NT2/D1 (cell line): ENCODE data around the gene TMEM151A.

Source experiments
- SUZ12 ChIP-seq: IDR thresholded peaks from 2 replicates; pipeline ENCODE4 v1.6.1; 2011; ENCODE audit not compliant: insufficient read length, insufficient read depth; ENCODE audit errors: extremely low read depth
- YY1 ChIP-seq: IDR thresholded peaks from 2 replicates; pipeline ENCODE4 v1.6.1; 2011; ENCODE audit not compliant: insufficient read length, insufficient read depth
- ZNF274 ChIP-seq: IDR thresholded peaks from 2 replicates; pipeline ENCODE4 v1.6.1; 2011; ENCODE audit warnings: mild to moderate bottlenecking, low read depth, low read length

DNA sequence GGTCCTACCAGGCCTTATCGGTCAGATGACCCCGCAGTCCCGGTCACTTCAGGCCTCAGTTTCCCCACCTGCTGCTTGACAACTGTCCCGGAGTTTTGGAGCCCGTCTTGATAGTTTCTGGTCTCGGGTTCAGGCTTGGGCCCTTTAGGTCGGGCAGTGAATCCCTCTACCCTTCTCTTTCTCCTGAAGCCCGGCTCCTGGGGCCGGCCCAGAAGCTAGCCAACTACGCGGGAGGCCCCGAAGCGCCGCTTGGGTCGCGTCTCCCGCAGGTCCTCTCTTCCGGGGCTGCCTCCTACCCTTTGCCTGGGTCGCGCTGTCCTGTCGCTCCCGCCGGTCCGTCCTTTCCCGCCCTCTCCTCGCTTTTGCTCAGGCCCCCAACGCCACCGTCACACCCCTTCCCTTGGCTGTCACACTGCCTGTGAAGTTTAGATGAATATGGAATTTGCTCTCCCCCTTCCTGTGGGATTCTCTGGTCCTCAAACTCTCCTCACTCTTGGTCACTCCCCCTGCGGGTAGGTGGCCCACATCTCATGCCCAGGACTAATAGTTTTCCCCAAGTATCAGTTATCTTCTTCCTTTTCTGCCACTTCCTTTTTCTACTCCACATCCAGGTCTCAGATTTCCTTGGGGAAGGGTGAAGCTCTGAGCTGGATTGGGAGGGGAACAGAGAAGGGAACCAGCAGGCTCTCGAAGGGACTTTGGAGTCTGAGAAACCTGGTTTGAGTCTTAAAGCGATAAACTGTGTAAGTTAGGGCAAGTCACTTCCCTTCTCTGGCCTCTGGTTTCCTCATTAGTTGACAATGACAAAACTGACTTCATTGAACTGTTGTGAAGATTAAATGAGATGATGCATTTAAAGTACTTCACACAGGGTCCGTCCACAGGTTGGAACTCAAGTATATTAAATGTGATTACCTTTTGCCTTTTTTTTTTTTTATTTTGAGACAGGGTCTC, 22.5 kb upstream of the TMEM151A start:
- TF ChIP-seq ZNF274 (no peak), YY1 (no peak), SUZ12 (no peak)
